Fibroblast of pulmonary artery (primary cell): ENCODE data around the gene P2RX6.
A peak's percentile ranks its signal among the peaks of the same experiment; 100 is the strongest.

Source experiments
- DNase-seq: peaks from one replicate; pipeline ENCODE4 v3.0.0-alpha.2; 2010; ENCODE audit warnings: low read depth
- H3K4me3 ChIP-seq: replicated peaks from 2 replicates; pipeline ENCODE4 v1.5.1; 2011; ENCODE audit warnings: low read depth, mild to moderate bottlenecking, control low read depth, low read length, moderate library complexity
- TF ChIP-seq, protein P1 (sequence below): IDR thresholded peaks from 2 replicates; pipeline ENCODE4 v1.5.1; 2011; ENCODE audit warnings: mild to moderate bottlenecking, control low read depth, low read length, inconsistent platforms; ENCODE audit errors: missing control alignments

Gene P2RX6

DNA sequence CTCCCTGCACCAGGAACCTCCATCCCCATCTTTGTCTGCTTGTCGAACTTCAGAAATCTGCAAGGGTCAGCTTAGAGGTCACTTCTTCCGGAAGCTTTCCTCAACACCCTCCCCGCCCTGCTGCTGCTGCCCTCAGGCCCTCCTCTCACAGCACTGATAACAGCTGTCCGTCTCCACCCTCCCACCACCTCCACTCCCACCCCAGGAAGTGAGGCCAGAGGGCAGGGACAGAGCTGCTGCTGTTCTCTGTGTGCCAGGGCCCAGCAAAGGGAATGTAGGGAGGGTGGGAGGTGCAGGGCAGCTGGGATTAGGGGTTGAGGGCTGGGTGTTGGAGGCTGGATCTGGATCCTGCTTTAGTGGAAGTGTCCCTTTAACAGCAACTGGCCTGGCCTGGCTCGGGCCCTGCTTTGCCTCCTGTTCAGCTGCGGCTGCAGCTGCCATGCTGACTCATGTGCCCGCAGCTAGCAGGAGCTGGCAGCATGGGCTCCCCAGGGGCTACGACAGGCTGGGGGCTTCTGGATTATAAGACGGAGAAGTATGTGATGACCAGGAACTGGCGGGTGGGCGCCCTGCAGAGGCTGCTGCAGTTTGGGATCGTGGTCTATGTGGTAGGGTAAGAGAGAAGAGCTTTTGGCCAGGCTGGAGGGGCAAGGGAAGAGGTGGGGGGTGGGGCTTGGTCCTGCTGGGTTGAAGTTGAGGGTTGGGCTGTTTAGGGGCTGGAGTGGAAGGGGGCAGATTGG is at the start of gene P2RX6:
TSS of gene P2RX6 (plus strand) at position 440 of the 740 bp plus-strand sequence. CDS start at position 450, 10 bp downstream.
- peak; percentile 60 for DNase-seq
- TF ChIP-seq, protein P1, sequence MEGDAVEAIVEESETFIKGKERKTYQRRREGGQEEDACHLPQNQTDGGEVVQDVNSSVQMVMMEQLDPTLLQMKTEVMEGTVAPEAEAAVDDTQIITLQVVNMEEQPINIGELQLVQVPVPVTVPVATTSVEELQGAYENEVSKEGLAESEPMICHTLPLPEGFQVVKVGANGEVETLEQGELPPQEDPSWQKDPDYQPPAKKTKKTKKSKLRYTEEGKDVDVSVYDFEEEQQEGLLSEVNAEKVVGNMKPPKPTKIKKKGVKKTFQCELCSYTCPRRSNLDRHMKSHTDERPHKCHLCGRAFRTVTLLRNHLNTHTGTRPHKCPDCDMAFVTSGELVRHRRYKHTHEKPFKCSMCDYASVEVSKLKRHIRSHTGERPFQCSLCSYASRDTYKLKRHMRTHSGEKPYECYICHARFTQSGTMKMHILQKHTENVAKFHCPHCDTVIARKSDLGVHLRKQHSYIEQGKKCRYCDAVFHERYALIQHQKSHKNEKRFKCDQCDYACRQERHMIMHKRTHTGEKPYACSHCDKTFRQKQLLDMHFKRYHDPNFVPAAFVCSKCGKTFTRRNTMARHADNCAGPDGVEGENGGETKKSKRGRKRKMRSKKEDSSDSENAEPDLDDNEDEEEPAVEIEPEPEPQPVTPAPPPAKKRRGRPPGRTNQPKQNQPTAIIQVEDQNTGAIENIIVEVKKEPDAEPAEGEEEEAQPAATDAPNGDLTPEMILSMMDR, result no peak
- peak within 1 kb of the TSS; percentile 59 for H3K4me3 ChIP-seq

DNA sequence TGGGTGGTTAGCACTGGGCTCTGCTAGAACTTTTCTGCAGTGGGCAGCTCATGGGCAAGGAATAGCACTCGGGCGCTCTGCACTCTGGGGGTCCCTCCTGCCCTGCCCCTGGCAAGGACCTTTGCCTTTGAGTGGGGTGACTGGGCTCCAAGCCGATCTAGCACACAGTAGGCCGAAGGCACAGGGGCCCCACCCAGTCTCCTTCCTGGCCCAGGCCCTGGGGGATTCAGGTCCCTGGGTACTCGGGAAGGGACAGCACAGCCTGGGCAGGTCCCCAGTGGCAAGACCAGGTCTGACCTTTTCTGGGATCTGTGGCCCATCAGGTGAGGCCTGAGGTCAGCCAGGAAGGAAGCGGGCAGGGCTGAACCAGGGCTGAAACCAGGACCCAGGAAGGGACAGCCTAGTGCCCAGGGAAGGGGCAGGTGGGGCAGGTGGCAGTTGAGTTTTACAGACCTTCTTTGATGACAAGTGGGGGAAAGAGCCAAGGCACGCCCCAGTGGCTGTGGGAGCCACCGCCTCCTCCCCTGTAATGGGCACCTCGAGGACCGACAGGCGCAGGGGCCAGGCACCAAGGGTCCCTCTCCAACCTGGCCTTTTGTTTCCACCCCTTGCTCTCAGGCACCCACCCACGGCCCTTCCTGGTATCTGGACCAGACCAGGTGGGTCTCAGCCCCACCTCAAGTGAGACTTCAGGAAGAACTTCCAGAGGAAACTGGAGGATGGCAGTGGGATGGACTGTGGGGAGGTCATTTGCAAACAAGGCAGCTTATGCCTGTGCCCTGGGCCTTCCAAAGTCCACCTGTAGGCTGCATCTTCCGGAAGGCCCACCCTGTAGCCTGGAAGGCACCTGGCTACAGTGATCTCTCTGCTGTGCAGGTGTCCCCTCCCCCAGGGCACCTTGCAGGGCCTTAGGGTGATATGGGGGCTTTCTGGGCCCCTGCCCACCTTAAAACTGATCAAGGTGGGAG is 48.8 kb upstream of the P2RX6 start:
- no peak overlapping the region for H3K4me3 ChIP-seq
- no peak for DNase-seq
- TF ChIP-seq, protein P1, result no peak

DNA sequence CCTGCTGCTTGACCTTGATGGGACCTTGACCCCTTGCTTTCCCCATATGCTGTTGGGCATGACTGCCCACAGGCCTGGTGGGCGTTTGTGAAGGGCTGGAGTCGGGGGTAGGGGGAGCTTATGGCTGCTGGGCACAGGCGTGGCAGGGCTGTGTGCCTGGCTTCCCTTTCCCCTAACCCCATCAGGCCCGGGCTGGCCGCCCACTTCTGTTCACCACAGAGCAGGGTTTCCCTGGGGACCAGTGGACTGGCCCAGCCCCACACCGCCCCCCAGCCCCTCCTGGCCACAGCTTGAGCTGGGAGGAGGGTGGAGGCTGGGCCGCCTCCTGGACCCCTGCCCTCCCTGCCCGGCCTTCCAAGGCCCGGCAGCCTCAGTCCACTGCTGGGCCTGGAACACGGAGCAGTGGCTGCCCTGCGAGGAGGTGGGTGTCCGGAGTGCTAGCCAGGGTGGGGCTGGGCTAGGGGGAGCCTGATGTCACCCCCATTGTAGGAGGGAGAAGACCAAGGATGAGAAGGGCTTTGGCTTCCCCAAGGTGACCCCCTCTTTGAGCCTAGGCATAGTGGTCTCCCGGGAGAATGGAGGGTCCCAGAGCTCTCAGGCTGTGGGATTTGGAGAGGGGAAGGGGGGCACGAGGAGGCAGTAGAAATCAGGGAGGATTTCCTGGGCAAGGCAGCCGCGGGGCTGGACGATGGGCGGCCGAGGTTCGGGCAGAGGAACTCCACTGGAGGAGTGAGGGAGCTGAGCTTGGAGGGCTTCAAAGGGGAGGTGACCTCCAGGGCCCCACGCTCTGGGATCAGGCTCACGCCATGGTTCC is 47.9 kb upstream of the P2RX6 start, which contains the start of gene AIFM3:
TSS of gene AIFM3 (plus strand) at position 373 of the 814 bp plus-strand sequence. CDS start 690 bp downstream, outside the sequence.
- DNase-seq, result no peak
- TF ChIP-seq, protein P1, result no peak
- no peak within 1 kb of the TSS for H3K4me3 ChIP-seq

DNA sequence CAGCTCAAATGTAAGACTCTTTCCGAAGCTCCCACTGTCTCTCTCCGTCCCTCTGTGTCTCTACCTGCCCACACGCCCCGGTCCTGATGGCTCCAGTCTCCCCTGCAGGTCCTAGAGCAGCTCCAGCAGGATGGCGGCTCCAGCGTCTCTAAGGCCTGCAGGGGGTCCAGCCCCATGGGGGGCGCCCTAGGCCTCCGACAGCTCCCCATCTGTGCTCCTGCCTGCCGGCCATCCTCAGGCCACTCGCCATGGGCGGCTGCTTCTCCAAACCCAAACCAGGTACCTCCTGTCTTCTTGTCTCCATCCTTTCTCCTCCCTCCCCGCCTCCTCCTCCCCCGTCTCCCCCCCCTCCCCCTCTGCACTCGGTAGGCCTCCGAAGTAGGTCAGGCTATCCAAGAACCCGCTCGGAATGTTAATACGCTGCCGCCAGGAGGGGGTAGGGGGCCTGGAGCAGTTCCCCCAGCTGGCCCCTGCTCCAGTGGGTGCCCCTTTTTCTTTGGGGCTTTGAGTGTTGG is 47.2 kb upstream of the P2RX6 start:
- TF ChIP-seq, protein P1, result no peak
- DNase-seq, result no peak
- no peak overlapping the region for H3K4me3 ChIP-seq

DNA sequence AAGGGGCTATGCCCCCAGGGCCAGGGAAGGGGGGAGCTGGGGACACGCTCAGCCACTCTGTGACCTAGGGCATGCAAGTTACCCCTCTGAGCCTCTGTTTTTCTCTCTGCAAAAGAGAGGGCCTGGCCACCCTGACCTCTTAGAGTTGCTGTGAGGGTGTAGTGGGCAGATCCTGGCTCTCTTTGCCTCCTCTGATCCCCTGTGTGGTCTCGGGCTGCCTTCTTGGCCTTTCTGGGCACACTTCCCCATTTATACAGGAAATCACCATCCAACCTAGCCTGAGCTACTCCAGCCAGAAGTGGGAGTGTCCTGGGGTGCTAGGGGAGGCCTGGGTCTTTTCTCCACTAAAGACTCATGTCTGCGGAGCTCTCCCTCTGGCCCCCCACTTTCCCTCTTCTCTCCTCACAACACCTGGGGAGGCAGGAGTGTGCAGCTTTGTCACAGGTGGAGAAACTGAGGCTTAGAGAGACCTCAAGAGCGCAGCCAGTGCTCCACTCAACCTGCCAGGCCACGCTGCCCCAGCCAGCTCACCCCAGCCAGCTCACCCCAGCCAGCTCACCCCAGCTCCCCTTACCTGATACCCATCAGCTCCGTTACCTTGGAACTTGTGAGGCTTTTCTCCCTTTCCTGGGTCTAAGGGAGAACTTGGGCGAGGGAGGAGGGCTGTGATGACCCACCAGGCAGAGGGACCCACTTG is 46.5 kb upstream of the P2RX6 start:
- DNase-seq, result no peak
- H3K4me3 ChIP-seq, result no peak overlapping the region
- TF ChIP-seq, protein P1, result no peak
